HG02938 (cell line): ENCODE data around the gene GJE1.

Experiments used
- ATAC-seq: cut with Tn5 transposase; IDR thresholded peaks from one replicate; pipeline ENCODE4 v1.9.1; 2021; ENCODE audit warnings: mild to moderate bottlenecking, moderate library complexity; ENCODE audit not compliant: unreplicated experiment

Gene GJE1

GRCh38 chr6:142162780-142163179 is 30.1 kb downstream of the GJE1 start:
- ATAC-seq, result no peak

- ATAC-seq, result no peak
Observed at GRCh38 chr6:142165227-142165626, 32.5 kb downstream of the GJE1 start.

GRCh38 chr6:142167071-142167470 is 34.3 kb downstream of the GJE1 start:
- ATAC-seq, result no peak

GRCh38 chr6:142167486-142167885 is 34.8 kb downstream of the GJE1 start:
- no peak for ATAC-seq

- ATAC-seq, result no peak
Observed at GRCh38 chr6:142171351-142171750, 38.6 kb downstream of the GJE1 start.

- ATAC-seq, result no peak
Observed at GRCh38 chr6:142172758-142173157, 40.0 kb downstream of the GJE1 start.

GRCh38 chr6:142173980-142174379 is 41.3 kb downstream of the GJE1 start:
- ATAC-seq, result no peak

- no peak for ATAC-seq
Observed at GRCh38 chr6:142174703-142175102, 42.0 kb downstream of the GJE1 start.

- ATAC-seq, result no peak
Observed at GRCh38 chr6:142178129-142178528, 45.4 kb downstream of the GJE1 start.

- ATAC-seq, result no peak
Observed at GRCh38 chr6:142182004-142182403, 49.3 kb downstream of the GJE1 start.

GRCh38 chr6:142183351-142183750 is 50.6 kb downstream of the GJE1 start:
- no peak for ATAC-seq

- ATAC-seq, result no peak
Observed at GRCh38 chr6:142184307-142184706, 51.6 kb downstream of the GJE1 start.
